T-helper 2 cell (primary cell): ENCODE results near the gene IL2RG.

Experiments
- DNase-seq, 5 experiments: peaks; one replicate each; pipeline versions ENCODE4 v3.0.0 to v3.0.0-alpha.2; 2012 to 2022
- total RNA-seq, 2 donors: gene quantifications; one replicate each; lab custom pipeline; 2026; lab: John Stamatoyannopoulos, UW

The IL2RG gene
- total RNA-seq: 30.6 to 31.2 reads per million in 2 donors

GRCh38 chrX:71111141-71111843 is at the start of gene IL2RG:
Gene IL2RG, minus strand, starts transcription at chrX:71111577. Its CDS starts 38 bp downstream, at chrX:71111539.
- peak; percentile 32 to 95 (median 72) for DNase-seq

GRCh38 chrX:71160475-71160874 is 49.1 kb upstream of the IL2RG start:
- DNase-seq: no peak

GRCh38 chrX:71159335-71159734 is 48.0 kb upstream of the IL2RG start:
- peak in 1 of 5 experiments; percentile 46 for DNase-seq

GRCh38 chrX:71158603-71159002 is 47.2 kb upstream of the IL2RG start:
- no peak for DNase-seq

GRCh38 chrX:71154641-71155040 is 43.3 kb upstream of the IL2RG start:
- DNase-seq: no peak

GRCh38 chrX:71154196-71154595 is 42.8 kb upstream of the IL2RG start:
- no peak for DNase-seq

- DNase-seq: no peak
These were observed 40.0 kb upstream of the IL2RG start for GRCh38 chrX:71151366-71151765.

GRCh38 chrX:71148278-71148663 is 36.9 kb upstream of the IL2RG start:
- no peak for DNase-seq

- DNase-seq: no peak
These were observed 36.3 kb upstream of the IL2RG start for GRCh38 chrX:71147496-71148277.

GRCh38 chrX:71144651-71145050 is 33.3 kb upstream of the IL2RG start, which contains the start of gene NLGN3:
Gene NLGN3, plus strand, starts transcription at chrX:71144841. Its CDS starts 2,909 bp downstream, at chrX:71147750.
- no peak for DNase-seq

GRCh38 chrX:71143508-71143907 is 32.1 kb upstream of the IL2RG start:
- no peak for DNase-seq

GRCh38 chrX:71140440-71140839 is 29.1 kb upstream of the IL2RG start:
- peak in 1 of 5 experiments; percentile 6 for DNase-seq

GRCh38 chrX:71131510-71131909 is 20.1 kb upstream of the IL2RG start:
- no peak for DNase-seq

- DNase-seq: peak; percentile 47 to 74 (median 64)
These were observed 17.8 kb upstream of the IL2RG start for GRCh38 chrX:71128915-71129765.

GRCh38 chrX:71128166-71128833 is 16.9 kb upstream of the IL2RG start:
- DNase-seq: no peak

GRCh38 chrX:71118985-71119535 is 7.7 kb upstream of the IL2RG start:
- DNase-seq: no peak

- peak; percentile 55 to 82 (median 73) for DNase-seq
These were observed 6.9 kb upstream of the IL2RG start, which contains the start of gene MED12 for GRCh38 chrX:71118032-71118984. Gene MED12, plus strand, starts transcription at chrX:71118596. Its CDS starts 159 bp downstream, at chrX:71118755.

GRCh38 chrX:71117358-71117757 is 6.0 kb upstream of the IL2RG start:
- no peak for DNase-seq

GRCh38 chrX:71111921-71112431 is 599 bp upstream of the IL2RG start:
- peak in 2 of 5 experiments; percentile 60 to 67 for DNase-seq

GRCh38 chrX:71109051-71109450 is 2.3 kb downstream of the IL2RG start:
- DNase-seq: peak in 1 of 5 experiments; percentile 38
